Left lobe of liver (tissue), 2 donors: ENCODE results near the gene PPP1R3G. TPM values are rescaled to one million over a fixed set of nuclear protein-coding genes. Genes with fewer than 3 reads are reported as not detected.

Experiments used
- ATAC-seq: fragments of 200-7000 bp; cut with Tn5 transposase; one replicate; pipeline ENCODE4 v1.9.1; 2020; ENCODE audit warnings: mild to moderate bottlenecking, moderate library complexity
- DNase-seq: peaks from one replicate; pipeline ENCODE4 v3.0.0-alpha.2; 2020; ENCODE audit warnings: low spot score
- total RNA-seq: library from RNA; stranded (reverse); gene quantifications from one replicate; pipeline ENCODE4 v1.2.1, GENCODE V29; 2021
- donor health status: DM: no; HTN: no; CAD: no; lungs with moderate emphysema.
- donor health status: DM: no; HTN: yes; CAD: no.

Gene PPP1R3G
- total RNA-seq, 1 donor from 2014 or later = 0.40 TPM

DNA sequence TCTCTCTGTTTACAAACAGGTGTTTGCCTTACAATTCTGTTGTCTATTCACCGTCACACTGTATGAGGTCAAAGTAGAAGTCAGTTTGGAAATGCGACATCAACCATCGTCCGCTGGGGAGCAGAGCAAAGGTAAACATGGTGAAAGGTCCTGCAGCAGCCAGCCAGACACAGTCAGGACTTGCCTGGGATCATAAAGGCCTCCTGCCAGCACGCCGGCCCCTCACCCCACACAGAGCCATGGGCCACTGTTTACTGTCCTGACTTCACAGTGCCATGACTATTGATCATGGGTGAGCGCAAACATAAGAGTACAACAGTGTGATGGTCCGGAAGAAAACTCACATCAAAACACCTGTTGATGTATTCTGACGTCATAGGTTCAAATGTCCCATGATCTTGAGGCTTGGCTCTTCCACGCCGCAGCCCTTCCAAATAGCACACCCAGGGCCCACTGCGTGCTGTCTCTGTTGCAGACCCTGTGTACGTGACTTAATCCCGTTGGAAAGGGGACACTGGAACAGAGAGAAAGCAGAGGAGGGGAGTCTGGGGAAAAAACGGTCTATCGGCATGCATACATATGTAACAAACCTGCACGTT lies 16.9 kb upstream of the PPP1R3G start:
- DNase-seq (peak; percentile 98), ATAC-seq (peak; percentile 98)

DNA sequence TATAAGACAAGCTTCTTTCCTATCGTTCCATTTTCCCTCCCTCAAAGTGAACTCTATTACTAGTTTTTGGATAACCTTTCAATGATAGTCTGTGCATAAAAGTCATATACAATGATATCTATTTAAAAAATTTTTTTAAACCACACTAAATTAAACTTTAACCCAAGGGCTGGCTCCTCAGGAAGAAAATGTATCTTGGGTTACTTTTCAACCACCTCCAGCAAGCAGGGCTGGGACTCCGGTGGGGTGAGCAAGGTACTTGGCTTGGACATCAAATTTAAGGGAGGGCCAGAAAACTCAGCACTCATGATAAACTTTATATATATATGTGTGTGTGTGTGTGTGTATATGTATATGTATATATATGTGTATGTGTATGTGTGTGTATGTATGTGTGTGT lies 13.9 kb upstream of the PPP1R3G start:
- ATAC-seq = no peak
- no peak for DNase-seq

- no peak for ATAC-seq
- DNase-seq = no peak
These were observed 12.7 kb upstream of the PPP1R3G start for GRCh38 chr6:5072440-5072839.

- DNase-seq = no peak
- no peak for ATAC-seq
These were observed 11.1 kb upstream of the PPP1R3G start for GRCh38 chr6:5073992-5074391.

DNA sequence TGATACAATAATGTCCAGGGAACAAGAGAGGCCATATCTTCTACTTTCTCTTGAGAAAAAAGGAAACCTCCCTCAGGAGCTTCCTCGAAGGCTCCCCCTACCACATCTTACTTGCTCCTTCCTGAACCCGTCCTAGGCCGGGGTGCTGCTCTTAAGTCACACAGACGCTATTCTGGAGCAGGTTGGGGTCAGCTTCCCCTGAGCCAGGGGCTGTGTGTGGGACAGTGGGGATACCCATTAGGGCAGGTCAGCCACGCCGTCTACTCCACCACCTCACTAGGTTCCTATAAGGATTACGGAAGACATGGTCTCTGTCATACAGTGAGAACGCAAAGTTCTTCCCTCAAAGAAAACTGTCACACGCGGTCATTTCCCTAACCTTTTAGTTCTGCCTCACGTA lies 8.2 kb upstream of the PPP1R3G start:
- DNase-seq (no peak), ATAC-seq (no peak)

DNA sequence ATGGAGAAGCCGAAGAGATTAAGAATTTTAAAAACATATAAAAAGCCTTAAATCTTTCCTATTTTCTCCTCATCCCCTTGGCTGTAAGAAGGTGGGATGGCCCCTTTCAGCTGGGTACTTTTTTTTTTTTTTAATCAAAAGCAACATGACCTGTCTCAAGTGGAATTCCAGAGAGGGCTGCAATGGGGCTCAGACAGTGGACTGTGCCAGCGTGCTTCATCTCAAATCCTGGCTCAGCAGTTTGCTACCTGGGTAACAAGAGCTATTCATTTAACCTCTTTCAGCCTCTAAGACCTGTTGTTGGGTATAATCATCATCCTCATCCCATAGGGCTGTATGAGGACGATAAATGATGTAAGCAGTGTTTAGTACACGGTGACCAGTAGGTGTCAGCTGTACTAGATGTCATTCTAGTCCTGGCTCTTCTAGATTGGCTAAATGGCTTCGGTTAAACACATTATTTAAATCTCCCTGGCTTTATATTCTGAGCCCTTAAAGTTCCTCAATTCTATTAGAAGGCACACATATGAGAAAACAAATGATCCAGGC lies 6.9 kb upstream of the PPP1R3G start:
- ATAC-seq (peak; percentile 84), DNase-seq (no peak)

DNA sequence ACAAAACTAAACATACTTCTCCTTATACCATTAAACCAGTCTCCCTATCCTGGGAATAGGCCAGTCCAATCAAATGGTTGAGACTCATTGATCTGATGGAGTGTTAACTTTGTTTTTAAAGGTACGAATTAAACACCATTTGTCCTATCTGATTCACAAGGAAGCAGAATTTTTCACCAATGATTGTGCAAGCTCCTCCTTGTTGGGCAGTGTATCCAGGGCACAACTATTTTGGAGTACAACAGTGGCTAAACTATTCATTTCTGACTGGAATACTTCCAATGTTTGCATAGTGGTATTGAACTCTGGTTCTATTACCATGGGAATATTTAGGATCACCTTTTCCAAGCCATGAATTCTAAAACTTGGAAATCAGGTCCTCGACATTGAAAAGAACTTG lies 5.4 kb upstream of the PPP1R3G start:
- no peak for DNase-seq
- ATAC-seq = no peak

GRCh38 chr6:5080574-5080973 lies 4.6 kb upstream of the PPP1R3G start:
- DNase-seq = no peak
- no peak for ATAC-seq

- no peak for DNase-seq
- ATAC-seq = no peak
These were observed 4.0 kb upstream of the PPP1R3G start for GRCh38 chr6:5081182-5081581.

DNA sequence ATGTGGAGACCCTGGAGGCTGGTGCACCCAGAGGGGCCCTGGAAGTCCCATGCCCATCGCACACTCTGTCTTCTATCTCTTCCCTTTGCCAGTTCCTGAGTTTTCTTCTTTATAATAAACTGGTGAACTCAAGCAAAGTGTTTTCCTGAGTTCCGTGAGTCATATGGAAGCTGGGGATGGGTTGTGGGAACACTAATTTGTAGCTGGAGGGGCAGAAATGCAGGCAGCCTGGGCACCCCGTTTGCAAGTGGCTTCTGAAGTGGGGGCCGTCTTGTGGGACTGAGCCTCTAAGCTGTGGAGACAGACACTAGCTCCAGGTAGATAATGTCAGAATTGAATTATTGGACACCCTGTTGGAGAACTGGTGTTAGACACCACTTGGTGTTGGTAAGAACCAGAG lies 3.2 kb upstream of the PPP1R3G start:
- no peak for DNase-seq
- ATAC-seq = no peak

DNA sequence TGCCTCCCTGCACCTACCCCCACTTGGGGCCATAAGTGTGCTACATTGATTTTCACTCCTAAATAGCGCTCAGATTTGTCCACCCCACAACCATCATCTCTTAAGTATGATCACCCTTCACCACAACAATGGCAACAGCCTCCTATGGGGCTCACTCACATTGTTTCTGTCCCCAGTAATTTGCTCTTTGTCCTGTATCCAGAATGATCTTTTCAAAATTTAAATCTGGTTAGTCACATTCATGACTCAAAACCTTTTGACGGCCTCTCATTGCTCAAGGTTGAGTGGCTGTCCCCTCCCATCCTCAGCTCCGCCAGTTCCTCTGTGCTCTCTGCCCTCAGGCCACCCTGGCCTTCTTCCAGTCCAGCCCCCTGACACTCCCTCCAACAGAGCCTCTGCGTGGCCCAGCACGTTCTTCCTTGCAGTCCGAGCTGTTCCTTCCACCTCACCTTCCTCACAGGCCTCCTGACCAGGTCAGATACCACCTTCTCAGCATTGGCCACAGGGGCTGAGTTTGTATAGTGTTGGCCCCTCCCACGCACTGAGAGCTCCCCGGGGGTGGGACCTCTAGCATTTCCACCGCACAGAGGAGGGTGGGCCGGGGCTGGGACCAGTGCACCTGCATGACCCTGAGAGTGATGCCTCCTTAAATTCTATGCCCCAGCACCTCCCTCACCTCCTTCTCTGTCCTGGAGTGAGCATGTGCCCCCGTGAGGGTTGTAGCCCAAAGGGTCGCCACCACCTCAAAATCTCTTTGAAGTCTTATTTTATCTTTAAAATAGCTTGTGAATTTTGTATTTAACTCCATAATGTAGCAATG lies 2.4 kb upstream of the PPP1R3G start:
- DNase-seq (no peak), ATAC-seq (no peak)

- DNase-seq = no peak
- no peak for ATAC-seq
These were observed 1.9 kb upstream of the PPP1R3G start for GRCh38 chr6:5083307-5083583.

GRCh38 chr6:5083813-5084359 lies 1.3 kb upstream of the PPP1R3G start:
- DNase-seq = no peak

DNA sequence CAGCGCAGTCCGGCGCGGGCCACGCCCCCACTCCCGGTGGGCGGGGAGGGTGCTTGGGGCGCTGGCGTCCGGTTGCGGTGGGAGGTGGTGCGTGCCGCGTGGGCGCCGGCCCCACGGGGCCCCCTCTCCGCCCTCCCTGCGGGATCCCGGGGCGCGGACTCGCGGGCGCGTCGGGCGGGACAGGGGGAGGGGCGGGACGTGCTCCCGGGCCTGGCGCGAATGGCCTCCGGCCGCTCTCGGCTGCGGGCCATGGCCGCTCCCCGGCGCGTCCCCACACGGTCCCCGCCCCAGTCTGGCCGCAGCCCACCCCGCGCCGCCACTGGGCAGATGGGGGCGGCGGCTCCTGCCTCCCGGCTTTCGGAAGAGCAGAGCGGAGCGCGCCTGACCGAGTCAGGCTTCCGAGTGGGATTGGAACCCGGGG lies 771 bp upstream of the PPP1R3G start:
- ATAC-seq (peak; percentile 70), DNase-seq (peak; percentile 60)

More at GRCh38 chr6:5083813-5084359, 1.3 kb upstream of the PPP1R3G start:
- no peak for ATAC-seq

DNA sequence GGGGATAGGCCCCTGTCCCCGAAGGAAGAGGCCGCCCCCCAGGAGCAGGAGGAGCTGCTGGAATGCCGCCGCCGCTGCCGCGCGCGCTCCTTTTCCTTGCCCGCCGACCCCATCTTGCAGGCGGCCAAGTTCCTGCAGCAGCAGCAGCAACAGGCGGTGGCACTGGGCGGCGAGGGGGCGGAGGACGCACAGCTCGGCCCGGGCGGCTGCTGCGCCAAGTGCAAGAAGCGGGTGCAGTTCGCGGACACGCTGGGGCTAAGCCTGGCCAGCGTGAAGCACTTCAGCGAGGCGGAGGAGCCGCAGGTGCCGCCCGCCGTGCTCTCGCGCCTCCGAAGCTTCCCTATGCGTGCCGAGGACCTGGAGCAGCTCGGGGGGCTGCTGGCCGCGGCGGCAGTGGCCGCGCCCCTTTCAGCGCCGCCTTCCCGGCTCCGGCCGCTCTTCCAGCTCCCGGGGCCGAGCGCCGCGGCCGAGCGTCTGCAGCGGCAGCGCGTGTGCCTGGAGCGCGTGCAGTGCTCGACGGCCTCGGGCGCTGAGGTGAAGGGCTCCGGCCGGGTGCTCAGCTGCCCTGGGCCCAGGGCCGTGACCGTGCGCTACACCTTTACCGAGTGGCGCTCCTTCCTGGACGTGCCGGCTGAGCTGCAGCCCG lies 630 bp downstream of the PPP1R3G start:
- ATAC-seq = peak; percentile 61
- DNase-seq = peak; percentile 56

GRCh38 chr6:5086294-5086890 lies 1.3 kb downstream of the PPP1R3G start:
- ATAC-seq (no peak), DNase-seq (no peak)

DNA sequence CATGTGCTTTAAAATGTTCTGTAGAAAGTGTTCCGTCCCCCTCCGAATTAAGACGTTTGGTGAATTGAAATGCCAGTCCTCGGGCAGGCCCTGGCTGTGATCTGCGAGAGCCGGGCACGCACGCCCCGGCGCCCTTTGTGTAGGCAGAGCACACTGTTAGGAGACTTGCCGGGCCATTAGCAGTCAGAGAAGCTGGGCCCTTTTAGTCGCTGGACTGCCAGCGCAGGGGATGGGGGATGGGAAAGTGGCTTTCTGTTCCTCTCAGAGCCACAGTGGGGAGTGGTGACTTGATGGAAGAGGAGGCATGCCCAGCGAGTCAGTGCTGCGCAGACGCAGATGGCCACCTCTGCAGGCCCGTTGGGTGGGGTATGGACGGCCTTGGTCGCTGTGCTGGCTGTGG lies 2.2 kb downstream of the PPP1R3G start:
- ATAC-seq (no peak), DNase-seq (peak; percentile 51)

GRCh38 chr6:5088780-5089179 lies 3.6 kb downstream of the PPP1R3G start:
- ATAC-seq (no peak), DNase-seq (no peak)

DNA sequence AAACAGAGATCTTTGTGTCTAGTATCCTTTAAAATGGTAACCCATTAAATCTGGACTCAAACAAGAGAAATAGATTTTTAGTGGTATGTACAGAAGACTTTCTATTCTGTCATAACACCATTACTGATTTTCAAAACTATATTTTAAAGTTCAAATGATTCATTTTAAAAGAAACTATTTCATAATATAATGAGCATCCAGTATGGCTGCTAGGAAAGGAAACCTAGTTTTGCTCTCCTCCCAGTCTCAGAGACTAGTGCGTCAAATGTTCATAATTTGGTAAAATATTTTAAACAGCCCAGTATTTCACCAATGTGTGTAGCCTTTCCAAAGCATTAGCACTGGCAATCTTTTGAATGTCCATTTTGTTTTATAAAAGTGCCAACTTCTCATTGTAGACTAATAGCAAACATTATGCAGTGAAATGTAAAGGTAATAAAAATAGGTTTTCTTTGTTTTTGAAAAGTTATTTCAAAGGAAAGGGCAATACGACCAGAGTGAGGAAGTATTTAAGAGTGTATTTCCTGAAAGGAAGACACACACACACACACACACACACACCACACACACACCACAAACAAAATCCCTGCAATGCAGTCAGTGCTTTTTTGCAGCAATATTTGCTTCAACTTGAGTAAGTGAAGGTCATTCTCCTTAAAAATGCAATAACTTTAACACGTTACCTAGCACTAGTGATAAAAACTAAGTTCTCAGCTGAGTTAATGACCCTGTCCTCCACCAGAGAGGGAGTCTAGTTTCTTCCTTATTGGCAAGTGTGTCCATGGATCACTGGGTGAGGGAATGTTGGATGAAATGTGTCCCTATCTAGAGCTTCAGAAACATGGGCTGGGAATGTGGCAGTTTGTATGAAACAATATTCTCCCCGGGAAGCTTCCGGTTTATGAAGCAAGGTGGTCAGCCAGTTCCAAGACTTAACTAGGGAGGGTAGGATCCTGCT lies 4.6 kb downstream of the PPP1R3G start:
- ATAC-seq = no peak
- no peak for DNase-seq

GRCh38 chr6:5090603-5091002 lies 5.5 kb downstream of the PPP1R3G start:
- ATAC-seq (no peak), DNase-seq (no peak)
